Stomach (tissue), 4 donors: Measurements from ENCODE around the gene MAT2A.

Source experiments
- EP300 ChIP-seq: sonication (generic); formaldehyde crosslinking; IDR thresholded peaks from one replicate; pipeline ENCODE4 v1.6.1; 2017; ENCODE audit warnings: antibody characterized with exemption
- POLR2A ChIP-seq, 4 donors: fragments of 450-650 bp; IDR thresholded peaks; one replicate each; pipeline ENCODE4 v1.6.1; 2016; ENCODE audit warnings: antibody characterized with exemption in 4 of 4, control low read depth in 2 of 4, mild to moderate bottlenecking in 1 of 4, moderate library complexity in 1 of 4
- POLR2AphosphoS5 ChIP-seq, 3 donors: sonication (generic); formaldehyde crosslinking; IDR thresholded peaks; one replicate each; pipeline ENCODE4 v1.6.1; 2016; ENCODE audit warnings: antibody characterized with exemption in 3 of 3
- TF ChIP-seq, protein P1 (sequence below), 7 experiments: fragments of 450-650 bp in 4 of 7; fragments of 200-600 bp in 3 of 7; sonication (generic) in 3 of 7; IDR thresholded peaks; one replicate each; pipeline ENCODE4 v1.5.1; 2016 to 2019; ENCODE audit warnings: antibody characterized with exemption in 7 of 7, control low read depth in 2 of 7, mild to moderate bottlenecking in 1 of 7

DNA sequence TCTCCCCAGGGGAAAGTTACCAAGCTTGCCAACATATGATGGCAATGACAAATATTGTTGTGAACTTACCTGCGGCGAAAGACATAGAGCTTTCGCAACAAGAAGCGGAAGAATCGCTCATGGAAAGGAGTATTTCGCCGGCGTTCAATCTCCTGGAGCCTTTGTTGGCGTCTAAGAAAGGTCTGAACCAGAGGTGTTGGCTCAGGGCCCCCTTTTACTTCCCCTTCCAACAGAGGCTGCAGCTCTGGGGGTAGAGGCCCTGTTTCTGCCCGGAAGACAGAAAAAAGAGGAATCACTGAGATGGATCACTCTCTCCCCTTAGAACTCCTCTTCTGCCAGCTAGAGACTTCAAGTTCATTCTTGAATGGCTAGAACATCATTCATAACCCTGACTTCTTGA is 11.5 kb downstream of the MAT2A start:
- TF ChIP-seq, protein P1, sequence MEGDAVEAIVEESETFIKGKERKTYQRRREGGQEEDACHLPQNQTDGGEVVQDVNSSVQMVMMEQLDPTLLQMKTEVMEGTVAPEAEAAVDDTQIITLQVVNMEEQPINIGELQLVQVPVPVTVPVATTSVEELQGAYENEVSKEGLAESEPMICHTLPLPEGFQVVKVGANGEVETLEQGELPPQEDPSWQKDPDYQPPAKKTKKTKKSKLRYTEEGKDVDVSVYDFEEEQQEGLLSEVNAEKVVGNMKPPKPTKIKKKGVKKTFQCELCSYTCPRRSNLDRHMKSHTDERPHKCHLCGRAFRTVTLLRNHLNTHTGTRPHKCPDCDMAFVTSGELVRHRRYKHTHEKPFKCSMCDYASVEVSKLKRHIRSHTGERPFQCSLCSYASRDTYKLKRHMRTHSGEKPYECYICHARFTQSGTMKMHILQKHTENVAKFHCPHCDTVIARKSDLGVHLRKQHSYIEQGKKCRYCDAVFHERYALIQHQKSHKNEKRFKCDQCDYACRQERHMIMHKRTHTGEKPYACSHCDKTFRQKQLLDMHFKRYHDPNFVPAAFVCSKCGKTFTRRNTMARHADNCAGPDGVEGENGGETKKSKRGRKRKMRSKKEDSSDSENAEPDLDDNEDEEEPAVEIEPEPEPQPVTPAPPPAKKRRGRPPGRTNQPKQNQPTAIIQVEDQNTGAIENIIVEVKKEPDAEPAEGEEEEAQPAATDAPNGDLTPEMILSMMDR (IDR thresholded peaks at IDR 0.05) = no peak
- TF ChIP-seq EP300 (no peak), POLR2A (IDR thresholded peaks at IDR 0.05) (no peak), POLR2AphosphoS5 (IDR thresholded peaks at IDR 0.05) (no peak)
